GM18526 (cell line): ENCODE measurements around the gene ATP2B3.

ENCODE experiments used
- POLR2A ChIP-seq: IDR thresholded peaks from 3 replicates; pipeline ENCODE4 v1.6.1; 2011; ENCODE audit not compliant: insufficient read length; ENCODE audit errors: extremely low read depth

ATP2B3 gene

DNA sequence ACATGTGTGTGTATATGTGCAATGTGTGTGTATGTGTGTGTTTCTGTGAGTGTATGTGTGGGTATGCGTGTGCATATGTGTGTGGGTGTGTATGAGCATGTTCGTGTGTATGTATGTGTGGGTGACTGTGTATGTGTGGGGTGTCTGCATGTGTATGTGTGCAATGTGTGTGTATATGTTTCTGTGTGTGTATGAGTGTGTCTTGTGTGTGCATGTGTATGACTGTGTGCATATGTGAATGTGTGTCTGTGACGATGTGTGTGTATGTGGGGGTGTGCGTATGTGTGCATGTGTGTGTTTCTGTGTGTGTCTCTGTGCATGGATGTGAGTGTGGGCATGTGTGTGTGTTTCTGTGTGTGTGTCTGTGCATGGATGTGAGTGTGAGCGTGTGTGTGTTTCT lies 4.2 kb upstream of the ATP2B3 start:
- TF ChIP-seq POLR2A: no peak

DNA sequence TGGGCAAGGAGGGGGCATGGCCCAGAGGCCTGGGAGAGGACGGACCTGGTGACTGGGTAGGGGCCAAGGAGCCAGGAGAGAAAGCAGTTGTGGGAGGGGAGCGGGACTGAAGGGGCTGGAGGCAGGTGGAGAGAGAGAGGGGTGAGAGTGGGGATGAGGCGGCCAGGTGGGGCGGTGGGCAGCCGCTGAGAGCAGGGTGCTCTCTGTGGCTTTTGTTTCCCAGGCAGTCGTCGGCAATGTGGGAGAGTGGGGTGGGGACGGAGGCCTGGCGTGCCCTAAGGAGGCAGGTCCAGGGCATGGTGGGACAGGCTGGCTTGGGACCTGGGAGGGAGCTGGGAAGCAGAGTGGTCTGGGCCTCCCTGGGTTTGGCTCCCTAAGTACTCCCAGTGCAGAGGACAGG lies 3.2 kb upstream of the ATP2B3 start:
- TF ChIP-seq POLR2A: no peak

GRCh38 chrX:153515435-153515834 lies 2.0 kb upstream of the ATP2B3 start:
- TF ChIP-seq POLR2A: no peak

- TF ChIP-seq POLR2A: no peak
Measured at GRCh38 chrX:153516073-153516472, 1.4 kb upstream of the ATP2B3 start.

GRCh38 chrX:153517946-153518834 lies 748 bp downstream of the ATP2B3 start:
- no peak for TF ChIP-seq POLR2A

- no peak for TF ChIP-seq POLR2A
Measured at GRCh38 chrX:153519569-153520286, 2.3 kb downstream of the ATP2B3 start.

GRCh38 chrX:153520287-153520917 lies 3.0 kb downstream of the ATP2B3 start:
- no peak for TF ChIP-seq POLR2A

GRCh38 chrX:153521034-153521433 lies 3.6 kb downstream of the ATP2B3 start:
- no peak for TF ChIP-seq POLR2A

DNA sequence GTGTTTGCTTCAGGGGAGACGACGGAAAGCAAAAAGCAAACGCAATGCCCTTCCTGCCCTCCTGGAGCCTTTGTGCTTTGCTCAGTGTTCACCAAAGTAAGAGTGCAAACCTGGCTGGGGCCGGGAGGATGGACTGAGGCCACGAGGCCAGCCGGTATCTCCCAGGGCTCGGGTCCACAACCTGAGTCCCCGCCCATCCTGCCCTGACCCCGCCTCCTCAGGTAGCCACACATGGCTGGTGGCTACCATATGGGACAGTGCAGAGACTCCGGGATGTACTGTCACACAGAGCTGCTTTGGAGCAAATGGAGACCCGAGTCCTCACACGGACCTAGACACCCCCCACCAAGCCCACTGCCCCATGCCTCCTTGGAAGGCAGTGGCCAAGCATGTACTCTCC lies 4.8 kb downstream of the ATP2B3 start:
- TF ChIP-seq POLR2A: no peak

DNA sequence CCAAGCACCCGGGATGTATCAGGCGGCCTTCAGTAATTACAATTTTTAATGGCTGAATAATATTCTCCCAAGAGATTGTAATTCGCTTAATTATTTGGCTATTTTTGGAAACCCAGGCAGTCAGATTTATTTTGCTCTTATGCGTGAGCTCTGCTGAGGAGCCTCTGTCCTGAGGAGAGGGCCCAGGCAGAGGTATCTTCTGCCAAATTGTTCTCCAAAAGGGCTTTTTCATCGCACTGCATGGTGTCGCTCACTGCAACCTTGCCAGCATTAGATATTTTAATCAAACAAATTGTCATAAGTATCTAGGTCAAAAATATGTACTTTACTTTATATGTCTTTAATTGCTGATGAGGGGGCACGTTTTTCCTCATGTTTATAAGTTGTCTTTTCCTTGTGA lies 5.8 kb downstream of the ATP2B3 start:
- TF ChIP-seq POLR2A: no peak

- no peak for TF ChIP-seq POLR2A
Measured at GRCh38 chrX:153524234-153524633, 6.8 kb downstream of the ATP2B3 start.

DNA sequence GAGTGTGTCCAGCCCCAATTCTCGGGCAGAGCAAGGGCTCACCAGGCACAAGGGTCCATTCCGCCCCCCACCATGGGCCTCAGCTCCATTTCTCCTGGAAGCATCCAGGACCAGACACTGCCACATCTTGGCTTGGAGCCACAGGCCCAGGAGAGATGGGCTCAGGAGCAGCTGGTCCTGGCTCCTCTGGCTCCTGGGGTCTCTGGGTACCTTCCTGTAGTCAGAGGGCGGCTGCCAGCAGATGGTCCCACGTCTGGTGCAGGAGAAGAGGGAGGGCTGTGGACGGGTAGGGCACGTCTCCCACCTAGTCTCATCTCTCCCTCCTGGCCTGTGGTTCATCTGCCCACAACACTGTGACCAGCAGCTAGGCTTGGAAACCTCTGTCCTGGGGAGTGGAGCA lies 8.0 kb downstream of the ATP2B3 start:
- no peak for TF ChIP-seq POLR2A

- no peak for TF ChIP-seq POLR2A
Measured at GRCh38 chrX:153526042-153526441, 8.6 kb downstream of the ATP2B3 start.

DNA sequence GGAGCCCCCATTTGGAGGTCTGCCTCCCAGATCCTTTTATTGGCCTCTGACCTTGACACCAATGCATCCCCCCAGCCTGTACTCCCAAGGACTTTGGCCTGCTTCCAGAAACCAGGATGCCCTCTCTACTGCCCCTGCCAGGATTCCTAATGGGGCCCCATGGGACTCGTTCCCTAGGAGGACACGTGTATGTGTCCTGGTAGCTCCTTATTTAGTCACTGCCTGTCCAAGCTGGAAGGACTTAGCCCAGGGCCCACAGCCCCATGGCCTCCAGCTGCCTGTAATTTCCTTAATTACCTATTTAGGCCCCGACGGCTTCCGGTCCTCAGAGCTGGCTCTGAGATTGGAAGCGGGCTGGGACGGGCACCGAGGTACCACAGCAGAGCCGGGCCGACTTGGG lies 9.4 kb downstream of the ATP2B3 start:
- no peak for TF ChIP-seq POLR2A

DNA sequence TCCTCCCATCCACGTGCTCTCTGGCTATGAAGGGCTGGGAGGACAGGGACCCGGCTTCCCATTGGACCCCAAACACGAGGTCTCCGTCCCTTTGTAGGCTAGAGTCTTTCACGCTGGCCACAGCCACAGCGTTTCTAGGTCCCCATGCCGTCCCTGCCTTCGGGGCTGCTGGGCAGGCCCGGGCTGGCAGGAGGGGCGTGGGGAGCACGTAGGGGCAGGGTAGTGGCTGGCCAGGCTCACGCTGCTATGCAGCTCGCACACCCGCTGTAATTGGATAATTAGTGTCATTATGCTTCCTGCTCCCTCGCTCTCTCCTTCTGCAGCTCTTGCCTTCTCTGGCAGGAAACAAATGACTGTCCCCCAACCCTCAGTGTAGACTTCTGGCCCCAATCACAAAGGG lies 9.8 kb downstream of the ATP2B3 start:
- TF ChIP-seq POLR2A: no peak
